OCI-LY3 (cell line): ENCODE measurements around the gene CREB3L2.

Source experiments
- H2AFZ ChIP-seq: fragments of 200-600, 300-600 bp; shearing (Covaris generic); 2 replicates; pipeline ENCODE4 v1.6.0; 2014; ENCODE audit warnings: antibody characterized with exemption, low read depth, low read length
- H3K27ac ChIP-seq: fragments of 200-600, 300-600 bp; sonication (generic); 2 replicates; pipeline ENCODE4 v1.5.1; 2014; ENCODE audit warnings: mild to moderate bottlenecking, low read length, moderate library complexity, mixed read lengths
- H3K27me3 ChIP-seq: fragments of 200-600, 300-600 bp; sonication (generic); 2 replicates; pipeline ENCODE4 v1.6.1; 2014; ENCODE audit warnings: low read depth, low read length, mixed read lengths
- H3K36me3 ChIP-seq: fragments of 200-600, 300-600 bp; sonication (generic); replicated peaks from 2 replicates; pipeline ENCODE3; 2014; ENCODE audit warnings: low read depth, low read length, mixed read lengths
- H3K4me1 ChIP-seq: fragments of 300-600, 200-600 bp; sonication (generic); 2 replicates; pipeline ENCODE4 v1.6.1; 2014; ENCODE audit warnings: low read length, mixed read lengths
- H3K4me2 ChIP-seq: fragments of 200-600, 300-600 bp; sonication (generic); 2 replicates; pipeline ENCODE4 v1.6.1; 2014; ENCODE audit warnings: low read length, mixed read lengths
- H3K4me3 ChIP-seq: fragments of 300-600, 200-600 bp; sonication (generic); 2 replicates; pipeline ENCODE4 v1.5.1; 2014; ENCODE audit warnings: antibody characterized with exemption, mild to moderate bottlenecking, low read length, moderate library complexity
- H3K79me2 ChIP-seq: fragments of 300-600, 200-600 bp; shearing (Covaris generic); 2 replicates; pipeline ENCODE4 v1.6.1; 2014; ENCODE audit warnings: mild to moderate bottlenecking, low read length, mixed read lengths
- H3K9ac ChIP-seq: fragments of 300-600, 200-600 bp; shearing (Covaris generic); 2 replicates; pipeline ENCODE4 v1.6.0; 2014; ENCODE audit warnings: mild to moderate bottlenecking, low read length, moderate library complexity
- H3K9me3 ChIP-seq: fragments of 200-600, 300-600 bp; shearing (Covaris generic); 2 replicates; pipeline ENCODE4 v1.6.1; 2014; ENCODE audit warnings: low read length, mixed read lengths; ENCODE audit not compliant: insufficient read depth
- H4K20me1 ChIP-seq: fragments of 200-600, 300-600 bp; sonication (generic); 2 replicates; pipeline ENCODE4 v1.6.1; 2016; ENCODE audit warnings: low read length, mixed read lengths; ENCODE audit not compliant: insufficient read depth
- CTCF ChIP-seq: fragments of 200-600, 300-600 bp; sonication (generic); IDR thresholded peaks from 2 replicates; pipeline ENCODE4 v1.5.1; 2014; ENCODE audit warnings: antibody characterized with exemption, low read length, low read depth
- EZH2phosphoT487 ChIP-seq: fragments of 200-600 bp; shearing (Covaris generic); IDR thresholded peaks from 2 replicates; pipeline ENCODE4 v1.6.1; 2018; ENCODE audit warnings: antibody characterized with exemption, mixed run types, low read depth

The CREB3L2 gene

GRCh38 chr7:137965942-137966640 is 35.8 kb downstream of the CREB3L2 start:
- H4K20me1 ChIP-seq = peaks cover 76% of the 10 kb centered on the region
- H3K4me3 ChIP-seq = no peak overlapping the region
- H3K9me3 ChIP-seq = no peaks in the 10 kb centered on the region
- H2AFZ ChIP-seq = no peak overlapping the region
- peaks cover 100% of the 10 kb centered on the region for H3K79me2 ChIP-seq
- H3K27ac ChIP-seq = no peak overlapping the region
- H3K9ac ChIP-seq = no peak overlapping the region
- H3K4me1 ChIP-seq = peaks cover 18% of the 10 kb centered on the region
- no peak overlapping the region for H3K4me2 ChIP-seq
- H3K36me3 ChIP-seq = peaks cover 23% of the 10 kb centered on the region
- TF ChIP-seq EZH2phosphoT487 = no peak
- no peak for TF ChIP-seq CTCF
- H3K27me3 ChIP-seq = no peaks in the 10 kb centered on the region

- no peaks in the 10 kb centered on the region for H3K27me3 ChIP-seq
- H3K36me3 ChIP-seq = peaks cover 18% of the 10 kb centered on the region
- H2AFZ ChIP-seq = no peak overlapping the region
- no peak overlapping the region for H3K9ac ChIP-seq
- no peak overlapping the region for H3K4me3 ChIP-seq
- no peak overlapping the region for H3K27ac ChIP-seq
- no peak overlapping the region for H3K4me2 ChIP-seq
- H3K9me3 ChIP-seq = no peaks in the 10 kb centered on the region
- peaks cover 27% of the 10 kb centered on the region for H3K4me1 ChIP-seq
- peaks cover 100% of the 10 kb centered on the region for H3K79me2 ChIP-seq
- TF ChIP-seq CTCF = no peak
- TF ChIP-seq EZH2phosphoT487 = no peak
- peaks cover 71% of the 10 kb centered on the region for H4K20me1 ChIP-seq
These were observed 36.9 kb downstream of the CREB3L2 start for GRCh38 chr7:137964824-137965545.

GRCh38 chr7:137962875-137963507 is 38.9 kb downstream of the CREB3L2 start:
- Histone ChIP-seq H3K4me3 (no peak overlapping the region), H3K27ac (no peak overlapping the region), H3K4me1 (peaks cover 47% of the 10 kb centered on the region), H4K20me1 (peaks cover 73% of the 10 kb centered on the region), H3K9me3 (no peaks in the 10 kb centered on the region), H3K79me2 (peaks cover 100% of the 10 kb centered on the region), H3K27me3 (no peaks in the 10 kb centered on the region), H3K4me2 (no peak overlapping the region), H3K9ac (no peak overlapping the region), H3K36me3 (peaks cover 14% of the 10 kb centered on the region), H2AFZ (no peak overlapping the region)
- TF ChIP-seq CTCF (no peak), EZH2phosphoT487 (no peak)

GRCh38 chr7:137962491-137962874 is 39.4 kb downstream of the CREB3L2 start:
- Histone ChIP-seq H3K9me3 (no peaks in the 10 kb centered on the region), H3K79me2 (peaks cover 100% of the 10 kb centered on the region), H3K4me3 (no peak overlapping the region), H4K20me1 (peaks cover 73% of the 10 kb centered on the region), H3K27me3 (no peaks in the 10 kb centered on the region), H2AFZ (no peak overlapping the region), H3K4me2 (no peak overlapping the region), H3K36me3 (peaks cover 19% of the 10 kb centered on the region), H3K9ac (no peak overlapping the region), H3K27ac (peak overlapping the region; percentile 78; the same call in 1 of the 2 replicates), H3K4me1 (peaks cover 51% of the 10 kb centered on the region)
- TF ChIP-seq EZH2phosphoT487 (no peak), CTCF (no peak)
